GM12872 (cell line): ENCODE measurements around the gene SKAP1.

Experiments
- CTCF ChIP-seq: IDR thresholded peaks from 3 replicates; pipeline ENCODE4 v1.5.1; 2011; ENCODE audit warnings: low read depth, mild to moderate bottlenecking, low read length, moderate library complexity; ENCODE audit not compliant: insufficient read depth

SKAP1 gene

GRCh38 chr17:48322060-48322459 lies 108.0 kb downstream of the SKAP1 start:
- no peak for TF ChIP-seq CTCF

GRCh38 chr17:48317732-48318131 lies 112.3 kb downstream of the SKAP1 start:
- TF ChIP-seq CTCF, result no peak

- TF ChIP-seq CTCF, result no peak
Observed at GRCh38 chr17:48314716-48315115, 115.3 kb downstream of the SKAP1 start.

- no peak for TF ChIP-seq CTCF
Observed at GRCh38 chr17:48313096-48313755, 116.8 kb downstream of the SKAP1 start.

- no peak for TF ChIP-seq CTCF
Observed at GRCh38 chr17:48311324-48311723, 118.7 kb downstream of the SKAP1 start.

GRCh38 chr17:48310748-48311213 lies 119.2 kb downstream of the SKAP1 start:
- TF ChIP-seq CTCF, result no peak

GRCh38 chr17:48308581-48308980 lies 121.4 kb downstream of the SKAP1 start:
- no peak for TF ChIP-seq CTCF
